H1 (cell line): ENCODE data around the gene PFN3. TPM values are rescaled to one million over a fixed set of nuclear protein-coding genes. Genes with fewer than 3 reads are reported as not detected.

Experiments used
- CTCF ChIA-PET: fragments of 300-600 bp; sonication (Branson Sonifier 250); formaldehyde crosslinking; loops from one replicate; lab custom pipeline; 2021; ENCODE audit not compliant: partially characterized antibody; lab: Charles Lee
- POLR2A ChIA-PET: fragments of 300-600 bp; sonication (Branson Sonifier 250); formaldehyde crosslinking; loops from one replicate; lab custom pipeline; 2021; ENCODE audit warnings: inconsistent platforms; ENCODE audit not compliant: partially characterized antibody; lab: Charles Lee
- DNase-seq, 2 experiments: peaks; one replicate each; pipeline versions ENCODE4 v3.0.0 to v3.0.0-alpha.2; 2010 to 2022; ENCODE audit warnings: low spot score in 2 of 2, low read depth in 1 of 2, mixed read lengths in 1 of 2
- FAIRE-seq: peaks from 2 replicates; lab custom pipeline; 2011; peaks lifted over from hg19 to GRCh38; lab: Jason Lieb, UNC
- H2AFZ ChIP-seq: 2 replicates; pipeline ENCODE4 v1.8.1; 2012; ENCODE audit warnings: low read length, inconsistent platforms
- H2AK5ac ChIP-seq: 2 replicates; pipeline ENCODE4 v1.6.1; 2013; ENCODE audit warnings: low read depth, low read length
- H2BK120ac ChIP-seq: replicated peaks from 2 replicates; pipeline ENCODE3; 2013; ENCODE audit warnings: low read depth, low read length, inconsistent platforms
- H2BK12ac ChIP-seq: 2 replicates; pipeline ENCODE4 v1.6.1; 2013; ENCODE audit warnings: low read depth, low read length
- H2BK15ac ChIP-seq: 2 replicates; pipeline ENCODE4 v1.6.1; 2013; ENCODE audit warnings: low read length
- H2BK20ac ChIP-seq: 2 replicates; pipeline ENCODE4 v1.6.1; 2013; ENCODE audit warnings: low read length
- H2BK5ac ChIP-seq: 2 replicates; pipeline ENCODE4 v1.6.1; 2013; ENCODE audit warnings: low read depth, low read length
- H3K14ac ChIP-seq: 2 replicates; pipeline ENCODE4 v1.6.1; 2013; ENCODE audit warnings: inconsistent platforms; ENCODE audit not compliant: insufficient read length
- H3K18ac ChIP-seq: 2 replicates; pipeline ENCODE4 v1.6.1; 2013; ENCODE audit warnings: low read length; ENCODE audit errors: extremely low read depth
- H3K23ac ChIP-seq: 2 replicates; pipeline ENCODE4 v1.6.1; 2013; ENCODE audit warnings: inconsistent platforms; ENCODE audit not compliant: insufficient read length
- H3K23me2 ChIP-seq: 2 replicates; pipeline ENCODE4 v1.6.1; 2013; ENCODE audit warnings: low read depth, low read length
- H3K27ac ChIP-seq: 2 replicates; pipeline ENCODE4 v1.6.1; 2011; ENCODE audit warnings: low read depth, low read length, inconsistent platforms
- H3K27me3 ChIP-seq, 4 experiments: replicated peaks in 1 of 4; 1 replicate in 1 of 4; 2 replicates in 3 of 4; pipeline versions ENCODE4 v1.6.1 to v1.8.1; 2011 to 2013; ENCODE audit warnings: low read length in 3 of 4, mild to moderate bottlenecking in 3 of 4, inconsistent platforms in 2 of 4, mixed read lengths in 2 of 4, moderate library complexity in 1 of 4; ENCODE audit not compliant: control insufficient read depth in 3 of 4, insufficient read depth in 3 of 4; ENCODE audit errors: extremely low read depth in 1 of 4
- H3K36me3 ChIP-seq, 4 experiments: 2 replicates each; pipeline versions ENCODE4 v1.6.1 to v1.8.1; 2011 to 2013; ENCODE audit warnings: mild to moderate bottlenecking in 4 of 4, low read length in 3 of 4, moderate library complexity in 2 of 4, control low read depth in 1 of 4, inconsistent platforms in 1 of 4; ENCODE audit not compliant: insufficient read depth in 4 of 4, control insufficient read depth in 2 of 4
- H3K4ac ChIP-seq: replicated peaks from 2 replicates; pipeline ENCODE3; 2013; ENCODE audit warnings: low read length, low read depth, mixed read lengths, inconsistent platforms; ENCODE audit not compliant: insufficient read length
- H3K4me1 ChIP-seq, 4 experiments: replicated peaks in 1 of 4; 1 replicate in 1 of 4; 2 replicates in 3 of 4; pipeline versions ENCODE4 v1.6.1 to v1.8.1; 2011 to 2013; ENCODE audit warnings: low read length in 3 of 4, inconsistent platforms in 2 of 4, mixed read lengths in 1 of 4; ENCODE audit not compliant: insufficient read depth in 4 of 4, control insufficient read depth in 3 of 4
- H3K4me2 ChIP-seq, 2 experiments: 2 replicates each; pipeline versions ENCODE4 v1.6.1 to v1.8.1; 2011 to 2013; ENCODE audit warnings: low read depth in 2 of 2, low read length in 2 of 2, control low read depth in 1 of 2, inconsistent platforms in 1 of 2, mild to moderate bottlenecking in 1 of 2; ENCODE audit not compliant: insufficient read depth in 1 of 2
- H3K4me3 ChIP-seq, 4 experiments: fragments of 200-600, 300-600 bp in 1 of 4; sonication (generic), shearing (Covaris generic), sonication (Bioruptor Twin) in 1 of 4; 2 replicates each; pipeline versions ENCODE4 v1.5.1 to v1.8.1; 2011 to 2016; ENCODE audit warnings: low read length in 4 of 4, low read depth in 3 of 4, control low read depth in 2 of 4, inconsistent platforms in 2 of 4, mild to moderate bottlenecking in 2 of 4, mixed read lengths in 1 of 4, moderate library complexity in 1 of 4; ENCODE audit not compliant: insufficient read depth in 2 of 4; ENCODE audit errors: extremely low read depth in 1 of 4
- H3K56ac ChIP-seq: replicated peaks from 2 replicates; pipeline ENCODE3; 2013; ENCODE audit warnings: low read depth, mild to moderate bottlenecking, mixed read lengths, low read length, inconsistent platforms; ENCODE audit not compliant: insufficient read length
- H3K79me1 ChIP-seq: 2 replicates; pipeline ENCODE4 v1.6.1; 2013; ENCODE audit warnings: low read depth, low read length, control low read depth
- H3K79me2 ChIP-seq, 2 experiments: 2 replicates each; pipeline versions ENCODE4 v1.6.1 to v1.8.1; 2012 to 2013; ENCODE audit warnings: low read length in 2 of 2, mild to moderate bottlenecking in 2 of 2, inconsistent platforms in 1 of 2; ENCODE audit not compliant: insufficient read depth in 2 of 2, control insufficient read depth in 1 of 2
- H3K9ac ChIP-seq, 4 experiments: replicated peaks in 1 of 4; 1 replicate in 1 of 4; 2 replicates in 3 of 4; pipeline versions ENCODE4 v1.6.1 to v1.8.1; 2011 to 2013; ENCODE audit warnings: low read depth in 3 of 4, low read length in 3 of 4, control low read depth in 2 of 4, mild to moderate bottlenecking in 2 of 4, moderate library complexity in 2 of 4, inconsistent platforms in 1 of 4; ENCODE audit errors: extremely low read depth in 1 of 4
- H3K9me3 ChIP-seq, 2 experiments: 2 replicates each; pipeline versions ENCODE4 v1.6.1 to v1.8.1; 2012 to 2013; ENCODE audit warnings: mild to moderate bottlenecking in 2 of 2, moderate library complexity in 2 of 2, control low read depth in 1 of 2, inconsistent platforms in 1 of 2, low read depth in 1 of 2, low read length in 1 of 2, mixed read lengths in 1 of 2; ENCODE audit not compliant: insufficient read depth in 2 of 2
- H4K20me1 ChIP-seq, 2 experiments: replicated peaks in 1 of 2; 2 replicates each; pipeline versions ENCODE3 to v1.8.1; 2011 to 2013; ENCODE audit warnings: inconsistent platforms in 2 of 2, low read length in 2 of 2, mild to moderate bottlenecking in 1 of 2; ENCODE audit not compliant: insufficient read depth in 2 of 2, control insufficient read depth in 1 of 2
- H4K5ac ChIP-seq: 2 replicates; pipeline ENCODE4 v1.6.1; 2013; ENCODE audit warnings: low read length, low read depth, mixed read lengths, inconsistent platforms; ENCODE audit not compliant: insufficient read length
- H4K8ac ChIP-seq: 2 replicates; pipeline ENCODE4 v1.8.0; 2013; ENCODE audit warnings: mild to moderate bottlenecking, moderate library complexity, low read length, inconsistent platforms; ENCODE audit not compliant: insufficient read depth; ENCODE audit errors: extremely low read depth
- H4K91ac ChIP-seq: replicated peaks from 2 replicates; pipeline ENCODE3; 2013; ENCODE audit warnings: low read length, mixed read lengths, inconsistent platforms; ENCODE audit not compliant: insufficient read length
- CBX5 ChIP-seq: fragments of 300-800, 300-1000 bp; sonication (generic); IDR thresholded peaks from 2 replicates; pipeline ENCODE4 v1.7.1; 2016; ENCODE audit warnings: antibody characterized with exemption, low read length, low read depth
- FOSL1 ChIP-seq: IDR thresholded peaks from 2 replicates; pipeline ENCODE4 v1.6.1; 2011; ENCODE audit warnings: mild to moderate bottlenecking, low read depth, low read length, moderate library complexity; ENCODE audit not compliant: insufficient read depth
- JUN ChIP-seq: IDR thresholded peaks from 2 replicates; pipeline ENCODE4 v1.6.1; 2011; ENCODE audit warnings: low read depth, mild to moderate bottlenecking, improper control_type of control experiment, low read length
- RAD21 ChIP-seq, 2 experiments: IDR thresholded peaks in 1 of 2; conservative IDR thresholded peaks in 1 of 2; 2 replicates each; pipeline ENCODE4 v1.6.1; 2011; ENCODE audit warnings: low read depth in 2 of 2, low read length in 2 of 2, improper control_type of control experiment in 1 of 2, inconsistent platforms in 1 of 2, mild to moderate bottlenecking in 1 of 2, moderate library complexity in 1 of 2
- RBBP5 ChIP-seq: IDR thresholded peaks from 2 replicates; pipeline ENCODE4 v1.7.1; 2012; ENCODE audit warnings: low read depth, mild to moderate bottlenecking, inconsistent platforms, low read length, moderate library complexity, borderline replicate concordance
- WGBS, 2 experiments: shearing (Covaris generic) in 1 of 2; methylation state at CpG; one replicate each; pipeline versions ENCODE4 v1.1.6 to v1.1.7; 2013 to 2015; ENCODE audit warnings: low lambda C conversion rate in 2 of 2, mixed read lengths in 2 of 2, inconsistent platforms in 1 of 2, low coverage in 1 of 2, missing lambda C conversion rate in 1 of 2; ENCODE audit not compliant: insufficient replicate concordance in 2 of 2, insufficient coverage in 1 of 2, insufficient read length in 1 of 2; ENCODE audit errors: extremely low coverage in 1 of 2, missing lambda C conversion rate in 1 of 2; 5-methylcytosine and 5-hydroxymethylcytosine counted together
- polyA plus RNA-seq, 7 experiments: library from polyadenylated mRNA; depleted of rRNA in 3 of 7; stranded (reverse) in 5 of 7; unstranded in 2 of 7; fragments of >200 nt in 5 of 7; fragments of 200-250 nt in 2 of 7; gene quantifications; 1 replicate in 5 of 7; 2 replicates in 1 of 7; 4 replicates in 1 of 7; pipeline versions ENCODE4 v1.2.1 to v1.2.3, GENCODE V29; 2011 to 2013; ENCODE audit warnings: missing spikeins in 2 of 7, mixed read lengths in 2 of 7
- total RNA-seq: library from RNA; stranded (reverse); fragmentation: NEBNext Ultra II Directional; extraction: Animal tissue kit (Norgen Biotek cat#: 25700); gene quantifications from 2 replicates; pipeline ENCODE4 v1.2.1, GENCODE V29; 2021

PFN3 gene
- total and polyA plus RNA-seq, 2 of the 8 experiments (the other 6 are each of a cell fraction or from before 2014, with no cell fraction given), result not detected

GRCh38 chr5:177389241-177390169 lies 11.0 kb downstream of the PFN3 start:
- H3K23me2 ChIP-seq, result no peaks in the 10 kb centered on the region
- no peak overlapping the region for H2AK5ac ChIP-seq
- POLR2A ChIA-PET, result interaction anchor here (0.7 to 4.2 kb wide), 14 partner anchors 8 to 100 kb away, joined by 3 to 51 read pairs (median 7); partner anchors contain the start of gene PRR7
- H3K4me3 ChIP-seq, result no peak overlapping the region
- no peak for FAIRE-seq
- H3K4me1 ChIP-seq, result peaks cover 0 to 3% (median 0%) of the 10 kb centered on the region in 4 experiments; a peak in 4 of 7 replicates
- no peak overlapping the region for H3K4me2 ChIP-seq
- H3K9me3 ChIP-seq, result no peaks in the 10 kb centered on the region
- H4K5ac ChIP-seq, result no peak overlapping the region
- no peak overlapping the region for H3K14ac ChIP-seq
- no peaks in the 10 kb centered on the region for H3K36me3 ChIP-seq
- H3K23ac ChIP-seq, result no peak overlapping the region
- H2BK5ac ChIP-seq, result no peak overlapping the region
- H3K9ac ChIP-seq, result no peak overlapping the region
- no peak overlapping the region for H3K4ac ChIP-seq
- H3K27me3 ChIP-seq, result peaks cover 0 to 17% (median 10%) of the 10 kb centered on the region in 4 experiments; a peak in 6 of 7 replicates
- H3K79me1 ChIP-seq, result no peaks in the 10 kb centered on the region
- no peak overlapping the region for H2BK120ac ChIP-seq
- H2BK20ac ChIP-seq, result no peak overlapping the region
- 78% methylated on average over 21 of the region's 21 CpGs; no CpG with 5 or more reads in 1 of the 2 experiments for WGBS, 2 experiments
- no peak overlapping the region for H2AFZ ChIP-seq
- H3K79me2 ChIP-seq, result no peaks in the 10 kb centered on the region
- no peaks in the 10 kb centered on the region for H4K20me1 ChIP-seq
- CTCF ChIA-PET, result interaction anchor here (0.7 to 18.7 kb wide), 26 partner anchors 7 to 1475 kb away, joined by 3 to 430 read pairs (median 10); partner anchors contain the start of genes F12, GRK6, LMAN2 and PFN3
- H2BK15ac ChIP-seq, result peak overlapping the region; percentile 24; the same call in 1 of the 2 replicates
- no peak overlapping the region for H3K56ac ChIP-seq
- no peak for DNase-seq
- no peak overlapping the region for H3K27ac ChIP-seq
- no peak overlapping the region for H3K18ac ChIP-seq
- H4K91ac ChIP-seq, result peak overlapping the region; percentile 25
- H4K8ac ChIP-seq, result no peak overlapping the region
- H2BK12ac ChIP-seq, result no peak overlapping the region
- TF ChIP-seq JUN, result no peak
- TF ChIP-seq FOSL1, result no peak
- no peak for TF ChIP-seq RBBP5
- no peak for TF ChIP-seq RAD21 (IDR thresholded peaks at IDR 0.05 in 1 of 2, conservative IDR thresholded peaks at IDR 0.05 in 1 of 2; ENCODE audit: low read depth in 2 of 2, low read length in 2 of 2)
- no peak for TF ChIP-seq CBX5
